HG03108 (cell line): ENCODE measurements around the gene HSD17B3.
"Not testable (repeated sequence)": the region's sequence is repeated elsewhere in the genome, so short reads cannot be mapped to it uniquely, and the experiment has no call there.

ENCODE experiments used
- ATAC-seq: cut with Tn5 transposase; IDR thresholded peaks from one replicate; pipeline ENCODE4 v1.9.1; 2021; ENCODE audit warnings: moderate library complexity; ENCODE audit not compliant: unreplicated experiment

Gene HSD17B3

DNA sequence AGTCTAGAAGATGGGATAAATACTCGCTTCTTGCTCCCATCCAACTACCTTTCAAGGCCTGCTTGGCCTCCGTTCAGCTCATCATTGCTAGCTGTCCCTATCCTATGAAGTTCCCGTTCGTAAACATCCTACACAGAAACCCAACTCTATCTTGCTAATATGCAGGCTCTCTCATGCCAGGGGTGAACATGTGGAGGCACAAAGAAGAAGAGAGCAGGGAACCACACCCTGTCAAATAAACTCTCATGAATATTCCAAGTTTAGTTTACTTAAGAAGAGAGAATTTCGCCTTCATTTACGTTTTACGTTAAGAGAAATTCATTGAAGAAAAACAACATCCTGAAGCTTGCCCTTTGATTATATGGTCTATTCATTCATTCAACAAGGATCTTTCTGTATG is 7.9 kb upstream of the HSD17B3 start:
- no peak for ATAC-seq

DNA sequence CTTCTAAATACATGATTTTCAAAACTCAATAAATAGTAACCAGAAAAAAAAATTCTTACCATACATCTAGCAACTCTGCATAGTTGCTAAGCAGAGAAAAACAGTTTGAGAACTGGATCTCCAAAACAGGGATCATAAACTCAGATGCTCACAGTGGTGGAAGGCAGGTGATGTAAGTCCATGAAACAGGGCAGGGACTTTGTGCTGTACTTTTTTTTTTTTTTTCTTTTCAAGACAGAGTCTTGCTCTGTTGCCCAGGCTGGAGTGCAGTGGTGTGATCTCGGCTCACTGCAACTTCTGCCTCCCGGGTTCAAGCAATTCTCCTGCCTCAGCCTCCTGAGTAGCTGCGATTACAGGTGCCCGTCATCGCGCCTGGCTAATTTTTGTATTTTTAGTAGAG is 5.0 kb upstream of the HSD17B3 start:
- not testable (repeated sequence) for ATAC-seq

- no peak for ATAC-seq
Measured at GRCh38 chr9:96305171-96305570, 3.2 kb upstream of the HSD17B3 start.

DNA sequence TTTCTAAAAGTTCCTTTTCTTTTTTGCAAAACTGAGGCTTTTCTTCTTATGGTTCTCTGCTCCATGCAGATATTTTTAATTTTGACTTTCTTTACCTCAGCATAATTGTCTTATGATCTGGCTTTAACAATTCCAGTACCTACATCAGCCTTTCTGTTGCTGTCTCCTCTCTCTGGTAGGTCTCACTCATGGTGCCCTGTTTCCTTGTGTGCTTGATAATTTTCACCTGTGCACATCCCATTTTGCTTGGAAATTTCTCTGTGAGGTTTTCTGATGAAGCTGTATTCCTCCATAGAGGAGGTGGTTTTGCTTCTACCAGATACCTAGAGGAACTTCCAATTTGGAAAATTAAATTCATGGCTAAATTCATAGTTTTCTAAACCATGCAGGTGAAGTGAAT is 2.3 kb upstream of the HSD17B3 start:
- no peak for ATAC-seq

GRCh38 chr9:96299823-96300222 is 2.2 kb downstream of the HSD17B3 start:
- no peak for ATAC-seq

DNA sequence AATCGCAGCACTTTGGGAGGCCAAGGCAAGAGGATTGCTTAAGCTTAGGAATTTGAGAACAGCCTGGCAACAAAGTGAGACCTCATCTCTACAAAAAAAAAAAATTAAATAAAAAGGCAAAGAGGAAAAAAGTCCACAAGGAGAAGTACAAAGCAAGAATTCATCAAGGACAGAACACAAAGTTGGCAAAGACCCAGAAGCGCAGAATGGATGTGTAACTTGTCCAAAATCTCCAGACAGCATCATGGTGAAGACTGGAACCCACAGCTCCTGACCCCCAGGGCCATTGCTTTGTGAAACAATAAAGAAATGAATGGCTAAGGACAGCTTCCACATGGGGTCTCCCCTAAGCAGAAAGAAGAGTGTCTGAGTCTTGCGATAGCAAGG is 7.8 kb downstream of the HSD17B3 start:
- ATAC-seq, result no peak

DNA sequence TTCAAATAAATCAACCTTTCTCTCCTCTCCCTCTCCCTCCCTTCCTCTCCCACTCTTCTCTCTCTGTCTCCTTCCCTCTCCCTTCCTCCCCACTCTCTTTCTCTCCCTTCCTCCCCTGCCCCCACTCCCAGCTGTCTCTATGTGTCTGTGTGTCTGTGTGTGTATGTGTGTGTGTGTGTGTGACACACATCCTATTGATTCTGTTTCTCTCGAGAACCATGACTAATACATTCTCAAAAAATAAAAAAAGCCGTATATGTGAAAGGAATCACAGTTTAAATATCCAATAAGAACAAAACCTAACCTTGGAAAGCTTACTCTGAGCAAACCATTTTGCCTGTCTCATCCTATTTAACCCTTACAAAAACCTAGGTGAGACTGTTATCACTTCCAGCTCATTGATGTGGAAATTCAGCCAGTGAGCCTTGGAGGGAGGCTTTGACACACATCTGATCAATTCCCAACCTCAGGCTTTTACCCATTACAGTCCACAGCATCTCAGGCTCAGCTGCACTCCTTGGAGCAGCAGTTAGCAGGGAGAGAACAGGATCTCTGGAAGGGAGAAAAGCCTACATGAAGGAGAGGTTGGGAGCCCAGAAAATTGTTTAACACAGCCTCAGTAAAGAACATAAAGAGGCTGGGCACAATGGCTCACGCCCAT is 8.3 kb downstream of the HSD17B3 start:
- ATAC-seq, result no peak

DNA sequence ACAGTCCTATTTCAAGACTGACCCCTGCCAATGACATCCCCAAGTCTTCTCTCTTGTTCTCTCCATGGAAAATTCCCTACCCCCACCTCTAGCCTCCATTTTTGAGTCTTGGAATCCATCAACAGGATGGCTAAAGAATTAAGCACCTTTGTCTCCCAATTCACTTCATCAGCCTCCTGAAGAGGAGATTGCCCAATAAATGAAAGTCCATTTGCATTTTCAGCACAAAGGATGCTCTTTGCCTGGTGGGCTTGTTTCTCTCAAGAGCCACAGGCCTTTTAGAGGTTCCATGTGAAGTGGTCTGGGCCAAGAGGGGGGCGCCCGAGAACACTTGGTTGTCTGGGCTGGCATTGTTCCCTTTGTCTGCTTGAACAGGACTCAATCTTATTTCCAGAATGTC is 12.6 kb downstream of the HSD17B3 start:
- no peak for ATAC-seq

DNA sequence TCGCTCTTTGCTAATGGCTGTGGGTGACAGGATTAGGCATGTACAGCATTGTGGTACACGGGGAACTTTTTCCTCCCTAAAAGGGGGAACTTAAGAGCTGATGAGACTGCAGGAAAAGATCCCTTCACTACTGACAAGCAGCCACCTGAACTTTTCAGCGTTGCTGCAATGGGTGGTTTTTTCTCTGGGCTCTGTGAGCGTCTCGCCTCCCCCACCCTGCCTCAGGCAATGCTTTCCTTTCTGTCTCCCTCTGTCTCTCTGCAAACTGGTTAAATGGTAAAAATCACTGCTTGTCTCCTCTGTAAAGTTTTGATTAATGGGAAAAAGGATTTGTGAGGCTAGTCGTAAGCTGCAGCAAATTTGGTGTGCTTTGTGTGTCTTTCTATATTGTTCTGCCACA is 20.3 kb downstream of the HSD17B3 start:
- no peak for ATAC-seq

DNA sequence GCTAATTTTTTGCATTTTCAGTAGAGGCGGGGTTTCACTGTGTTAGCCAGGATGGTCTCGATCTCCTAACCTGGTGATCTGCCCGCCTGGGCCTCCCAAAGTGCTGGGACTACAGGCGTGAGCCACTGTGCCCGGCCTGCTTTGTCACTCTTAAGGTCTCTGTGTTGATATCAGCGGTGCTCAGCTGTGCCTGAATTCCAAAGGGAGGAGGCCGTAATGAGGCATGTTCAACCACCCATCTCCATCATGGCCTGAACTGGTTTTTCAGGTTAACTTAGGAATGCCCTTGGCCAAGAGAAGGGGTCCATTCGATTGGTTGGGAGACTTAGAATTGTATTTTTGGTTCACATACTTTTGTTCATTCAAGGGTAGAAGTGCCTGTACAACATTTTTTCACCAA is 22.0 kb downstream of the HSD17B3 start:
- ATAC-seq, result no peak

DNA sequence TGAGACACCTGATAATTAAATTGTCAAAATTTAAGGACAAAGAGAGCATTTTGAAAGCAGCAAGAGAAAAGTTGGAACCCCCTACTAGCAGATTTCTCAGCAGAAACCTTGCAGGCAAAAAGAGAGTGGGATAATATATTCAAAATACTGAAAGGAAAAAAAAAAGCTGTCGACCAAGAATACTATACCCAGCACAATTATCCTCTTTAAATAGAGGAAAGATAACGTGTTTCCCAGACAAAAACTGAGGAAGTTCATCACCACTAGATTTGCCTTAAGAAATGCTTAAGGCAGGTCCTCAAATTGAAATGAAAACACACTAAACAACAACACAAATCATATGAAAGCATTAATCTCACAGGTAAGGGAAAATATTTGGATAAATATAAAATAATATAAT is 27.0 kb downstream of the HSD17B3 start:
- ATAC-seq, result no peak

DNA sequence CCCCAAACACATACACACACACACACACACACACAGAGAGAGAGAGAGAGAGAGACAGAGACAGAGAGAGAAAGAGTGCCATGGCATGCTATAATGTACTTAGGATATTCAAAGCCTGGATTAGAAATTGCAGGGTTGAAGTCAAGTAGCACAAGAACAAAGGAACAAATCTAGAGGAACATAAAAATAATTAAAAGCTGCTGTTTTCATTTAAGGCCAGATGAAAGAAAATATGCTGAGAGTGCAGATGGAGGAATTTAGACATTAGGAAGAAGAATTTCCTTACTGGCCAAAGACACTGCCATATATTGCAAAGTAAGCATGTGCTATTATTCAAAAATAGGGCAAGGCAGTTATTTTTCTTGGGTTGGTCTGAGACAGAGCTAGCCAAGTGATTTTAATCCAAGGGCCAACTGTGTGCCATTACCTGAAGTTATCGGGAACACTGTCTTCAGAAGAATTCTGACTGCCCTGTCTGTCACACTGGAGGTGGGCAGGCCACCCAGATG is 31.7 kb downstream of the HSD17B3 start:
- ATAC-seq, result no peak

GRCh38 chr9:96258967-96259366 is 43.0 kb downstream of the HSD17B3 start:
- ATAC-seq, result no peak

- ATAC-seq, result no peak
Measured at GRCh38 chr9:96256800-96257199, 45.2 kb downstream of the HSD17B3 start.

DNA sequence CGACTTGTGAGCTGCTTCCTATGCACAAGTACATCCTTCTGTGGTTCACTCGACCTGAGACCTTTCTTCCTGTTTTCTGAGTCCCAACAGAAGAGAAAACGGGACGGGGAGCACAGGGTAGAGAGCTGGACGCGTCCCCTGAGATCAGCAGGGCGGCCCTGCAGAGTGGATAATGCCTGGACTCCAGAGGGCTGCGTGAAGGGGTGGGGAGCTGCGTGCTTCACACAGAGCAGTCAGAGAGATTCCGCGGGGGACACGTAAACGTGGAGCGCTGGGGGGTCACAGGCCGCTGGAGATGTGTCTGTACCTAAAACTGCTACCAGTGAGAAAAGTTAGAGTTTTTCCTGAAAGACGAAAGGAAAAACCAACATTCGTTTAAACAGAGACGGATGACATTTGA is 46.3 kb downstream of the HSD17B3 start:
- ATAC-seq, result no peak

DNA sequence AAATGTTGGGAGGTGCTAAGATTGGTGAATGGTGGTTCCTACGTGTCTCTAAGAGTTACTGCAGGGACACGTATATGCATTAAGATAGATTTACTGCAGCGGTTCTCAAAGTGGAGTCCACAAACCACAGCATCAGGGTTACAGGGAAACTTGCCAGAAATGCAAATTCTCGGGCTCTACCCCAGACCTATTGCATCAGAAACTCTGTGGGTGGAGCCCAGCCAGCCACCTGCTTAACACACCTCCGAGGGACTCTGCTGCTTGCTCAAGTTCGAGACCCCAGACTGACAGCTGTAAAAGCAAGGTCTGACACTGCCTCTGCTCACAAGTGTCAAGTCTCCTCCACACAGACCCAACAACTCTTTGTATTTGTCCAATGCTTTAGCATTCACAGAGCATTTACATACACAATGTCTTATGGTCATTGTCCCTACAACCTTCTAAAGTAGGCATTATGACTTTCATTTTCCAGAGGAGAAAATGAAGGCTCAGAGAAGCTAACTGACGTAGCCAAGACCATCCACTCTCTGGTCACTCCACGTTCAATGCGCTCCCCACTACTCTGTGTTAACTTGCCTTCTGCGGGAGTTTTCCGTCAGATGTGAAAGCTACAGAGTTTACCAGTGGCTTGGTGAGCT is 48.8 kb downstream of the HSD17B3 start:
- ATAC-seq, result no peak

DNA sequence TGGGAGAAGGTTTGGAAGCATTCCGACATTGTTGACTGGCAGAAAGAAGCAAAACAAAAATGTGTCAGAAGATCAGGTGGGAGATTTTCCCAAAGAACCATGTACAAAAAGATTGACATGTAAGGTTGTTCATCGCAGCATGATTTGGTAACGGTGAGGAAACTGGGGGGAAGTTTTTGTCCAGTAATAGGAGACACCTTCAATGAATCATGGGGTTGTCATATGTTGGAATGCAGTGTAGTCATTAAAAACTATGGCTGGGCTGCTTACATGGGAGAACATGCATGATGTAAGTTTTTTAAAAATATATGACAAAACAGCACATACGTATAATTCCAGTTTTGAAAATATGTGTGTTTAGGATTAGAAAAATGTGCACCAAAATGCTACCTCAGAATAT is 50.5 kb downstream of the HSD17B3 start:
- ATAC-seq, result no peak

- ATAC-seq, result no peak
Measured at GRCh38 chr9:96249746-96250145, 52.2 kb downstream of the HSD17B3 start.

DNA sequence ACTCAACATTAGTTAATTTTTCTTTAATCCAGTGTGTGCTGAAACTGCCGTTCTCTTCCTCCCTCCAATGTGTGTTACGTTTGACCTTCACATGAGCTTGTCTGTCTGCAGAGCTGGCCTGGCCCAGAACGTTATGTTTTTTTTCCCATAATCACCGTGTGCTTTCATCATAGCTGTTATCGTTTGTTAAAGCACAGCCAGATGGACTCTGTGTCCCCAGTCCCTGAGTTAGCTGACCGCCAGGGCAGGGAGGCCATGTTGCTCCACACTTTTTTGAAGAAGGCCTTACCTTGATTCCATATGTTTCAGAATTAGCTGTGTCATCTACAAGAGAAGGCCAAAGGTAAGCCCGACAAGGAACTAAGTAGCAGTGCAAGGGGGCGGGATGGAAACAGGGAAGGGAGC is 55.7 kb downstream of the HSD17B3 start:
- ATAC-seq, result no peak

DNA sequence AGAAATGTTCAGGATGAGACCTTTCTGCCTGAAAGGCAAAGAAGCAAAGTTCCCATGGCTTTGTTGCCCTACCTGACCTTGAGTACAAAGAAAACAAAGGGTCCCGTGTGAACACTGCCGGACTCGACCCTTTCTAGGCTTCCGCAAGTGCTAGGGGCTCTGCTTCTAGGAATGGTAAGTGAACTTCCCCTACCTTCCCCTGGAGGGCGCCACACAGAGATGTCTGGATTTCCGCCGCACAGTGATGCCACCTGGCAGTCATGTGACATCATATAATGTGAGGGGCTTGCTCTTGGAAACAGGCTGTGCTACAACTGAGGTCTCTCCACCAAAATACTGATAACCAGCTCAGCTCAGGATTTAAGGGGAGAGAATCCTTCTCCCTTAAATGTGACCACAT is 56.6 kb downstream of the HSD17B3 start:
- no peak for ATAC-seq

GRCh38 chr9:96243778-96244177 is 58.2 kb downstream of the HSD17B3 start:
- no peak for ATAC-seq

DNA sequence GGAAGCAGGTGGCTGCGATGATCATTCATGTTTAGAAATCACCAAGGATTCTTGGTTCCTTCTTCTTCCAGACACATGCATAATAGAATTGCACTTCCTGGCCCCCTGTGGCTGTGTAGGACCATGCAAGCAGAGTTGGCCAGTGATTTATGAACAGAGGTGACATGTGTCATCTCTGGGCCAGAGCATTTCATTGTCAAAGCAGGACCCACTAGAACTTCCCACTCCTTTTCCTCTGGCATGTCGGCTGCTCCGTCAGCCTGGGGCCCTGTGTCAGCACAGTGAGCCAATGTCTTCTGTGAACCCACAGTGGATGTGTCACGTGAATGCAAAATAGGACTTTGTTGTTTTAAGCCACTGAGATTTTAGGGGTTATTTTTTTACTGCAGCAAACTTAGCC is 59.2 kb downstream of the HSD17B3 start:
- no peak for ATAC-seq

- ATAC-seq, result no peak
Measured at GRCh38 chr9:96241391-96241809, 60.6 kb downstream of the HSD17B3 start.
